Trophoblast cell (in vitro differentiated cells and primary cell): ENCODE results near the gene NTM.

Source experiments
- DNase-seq, 2 donors: peaks; one replicate each; pipeline ENCODE4 v3.0.0-alpha.2; 2016
- H2AFZ ChIP-seq: 2 replicates; pipeline ENCODE4 v1.6.1; 2013; ENCODE audit warnings: low read length, moderate library complexity, mild to moderate bottlenecking; ENCODE audit not compliant: insufficient read depth, poor library complexity
- H2AK5ac ChIP-seq: 2 replicates; pipeline ENCODE4 v1.6.1; 2013; ENCODE audit warnings: mild to moderate bottlenecking, low read length
- H2BK120ac ChIP-seq: 2 replicates; pipeline ENCODE4 v1.6.1; 2013; ENCODE audit warnings: low read length, mild to moderate bottlenecking, moderate library complexity; ENCODE audit not compliant: insufficient read depth, poor library complexity
- H2BK12ac ChIP-seq: 2 replicates; pipeline ENCODE4 v1.6.1; 2013; ENCODE audit warnings: mild to moderate bottlenecking, low read length, moderate library complexity
- H2BK5ac ChIP-seq: 2 replicates; pipeline ENCODE4 v1.6.1; 2013; ENCODE audit warnings: low read length, low read depth, moderate library complexity, mild to moderate bottlenecking; ENCODE audit not compliant: poor library complexity
- H3K14ac ChIP-seq: 2 replicates; pipeline ENCODE4 v1.6.1; 2013; ENCODE audit warnings: mild to moderate bottlenecking, low read length
- H3K18ac ChIP-seq: 2 replicates; pipeline ENCODE4 v1.6.1; 2013; ENCODE audit warnings: mild to moderate bottlenecking, low read length
- H3K23ac ChIP-seq: 2 replicates; pipeline ENCODE4 v1.6.1; 2013; ENCODE audit warnings: low read length
- H3K27ac ChIP-seq: 2 replicates; pipeline ENCODE4 v1.5.1; 2013; ENCODE audit warnings: low read depth, mild to moderate bottlenecking, inconsistent platforms, low read length, moderate library complexity
- H3K27me3 ChIP-seq: 2 replicates; pipeline ENCODE4 v1.6.1; 2013; ENCODE audit warnings: inconsistent platforms, mild to moderate bottlenecking, low read length, moderate library complexity; ENCODE audit not compliant: insufficient read depth
- H3K36me3 ChIP-seq, 2 experiments: 1 replicate in 1 of 2; 2 replicates in 1 of 2; pipeline ENCODE4 v1.6.1; 2013; ENCODE audit warnings: low read length in 2 of 2, mild to moderate bottlenecking in 2 of 2, moderate library complexity in 1 of 2; ENCODE audit not compliant: insufficient read depth in 2 of 2, control insufficient read depth in 1 of 2
- H3K4ac ChIP-seq: 2 replicates; pipeline ENCODE4 v1.6.1; 2013; ENCODE audit warnings: low read depth, mild to moderate bottlenecking, low read length, moderate library complexity
- H3K4me1 ChIP-seq, 2 experiments: 1 replicate in 1 of 2; 2 replicates in 1 of 2; pipeline ENCODE4 v1.6.1; 2013; ENCODE audit warnings: low read length in 2 of 2, mild to moderate bottlenecking in 2 of 2, moderate library complexity in 1 of 2; ENCODE audit not compliant: insufficient read depth in 2 of 2, control insufficient read depth in 1 of 2
- H3K4me2 ChIP-seq: 2 replicates; pipeline ENCODE4 v1.6.1; 2013; ENCODE audit warnings: inconsistent platforms, mild to moderate bottlenecking, low read length, moderate library complexity
- H3K4me3 ChIP-seq: 2 replicates; pipeline ENCODE4 v1.5.1; 2013; ENCODE audit warnings: mild to moderate bottlenecking, low read depth, low read length, inconsistent platforms
- H3K79me1 ChIP-seq: one replicate; pipeline ENCODE4 v1.6.1; 2013; ENCODE audit warnings: low read length
- H3K79me2 ChIP-seq: 2 replicates; pipeline ENCODE4 v1.6.1; 2013; ENCODE audit warnings: low read length, mild to moderate bottlenecking; ENCODE audit not compliant: control insufficient read depth, insufficient read depth, poor library complexity
- H3K9ac ChIP-seq: 2 replicates; pipeline ENCODE4 v1.6.1; 2013; ENCODE audit warnings: mild to moderate bottlenecking, low read length
- H3K9me3 ChIP-seq: 2 replicates; pipeline ENCODE4 v1.6.1; 2013; ENCODE audit warnings: low read depth, mild to moderate bottlenecking, control low read depth, inconsistent platforms, low read length; ENCODE audit not compliant: insufficient read depth
- H4K12ac ChIP-seq: 2 replicates; pipeline ENCODE4 v1.6.1; 2013; ENCODE audit warnings: low read depth, mild to moderate bottlenecking, low read length, moderate library complexity
- H4K8ac ChIP-seq: 2 replicates; pipeline ENCODE4 v1.6.1; 2013; ENCODE audit warnings: low read depth, mild to moderate bottlenecking, low read length, moderate library complexity
- H4K91ac ChIP-seq: one replicate; pipeline ENCODE4 v1.6.1; 2013; ENCODE audit warnings: low read depth, mild to moderate bottlenecking, low read length, moderate library complexity
- WGBS: extraction: QIAGEN DNeasy Blood & Tissue Kit; methylation state at CpG from one replicate; pipeline ENCODE4 v1.1.7; 2013; ENCODE audit warnings: missing lambda C conversion rate; ENCODE audit not compliant: insufficient read length, insufficient coverage; ENCODE audit errors: extremely low coverage; 5-methylcytosine and 5-hydroxymethylcytosine counted together

NTM gene

DNA sequence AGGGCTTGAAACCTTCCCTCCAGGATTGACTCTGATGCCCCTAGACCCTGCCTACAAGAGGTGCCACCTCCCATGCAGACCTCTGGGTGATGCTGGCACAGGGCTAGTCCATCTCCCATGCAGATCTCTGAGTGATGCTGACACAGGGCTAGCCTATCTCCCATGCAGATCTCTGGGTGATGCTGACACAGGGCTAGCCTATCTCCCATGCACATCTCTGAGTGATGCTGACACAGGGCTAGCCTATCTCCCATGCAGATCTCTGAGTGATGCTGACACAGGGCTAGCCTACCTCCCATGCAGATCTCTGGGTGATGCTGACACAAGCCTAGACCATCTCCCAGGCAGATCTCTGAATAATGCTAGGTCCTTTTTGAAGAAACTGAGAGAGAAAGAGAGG is 321.7 kb downstream of the NTM start:
- DNase-seq, result no peak

DNA sequence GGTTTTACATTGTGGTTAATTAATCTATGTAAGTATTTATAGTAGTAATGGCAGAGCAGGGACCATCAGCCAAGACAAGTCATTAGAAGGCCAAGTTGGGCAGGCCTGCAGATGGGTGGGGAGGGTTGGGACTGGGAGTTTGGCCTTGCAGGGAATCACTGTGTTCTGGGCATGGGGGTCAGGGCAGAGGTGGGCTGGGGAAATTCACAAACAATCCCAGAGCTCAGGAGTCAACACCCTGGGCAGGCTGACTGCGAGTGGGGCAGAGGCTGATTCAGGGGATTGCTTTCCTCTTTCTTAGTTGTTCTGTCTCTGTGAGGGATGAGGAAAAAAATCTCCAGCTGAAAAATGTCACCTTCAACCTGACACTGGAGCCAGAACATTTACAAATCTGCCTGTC is 322.5 kb downstream of the NTM start:
- H3K18ac ChIP-seq, result no peak overlapping the region
- no CpG with 5 or more reads among the region's 1 CpG for WGBS
- no peak overlapping the region for H2BK5ac ChIP-seq
- H3K9ac ChIP-seq, result no peak overlapping the region
- no peaks in the 10 kb centered on the region for H3K9me3 ChIP-seq
- H3K4me2 ChIP-seq, result no peak overlapping the region
- H2AK5ac ChIP-seq, result no peak overlapping the region
- H3K79me2 ChIP-seq, result no peaks in the 10 kb centered on the region
- no peak overlapping the region for H4K12ac ChIP-seq
- no peak overlapping the region for H4K8ac ChIP-seq
- no peak overlapping the region for H3K27ac ChIP-seq
- H3K36me3 ChIP-seq, result no peaks in the 10 kb centered on the region
- H2AFZ ChIP-seq, result no peak overlapping the region
- H3K79me1 ChIP-seq, result no peaks in the 10 kb centered on the region
- peaks cover 4% of the 10 kb centered on the region for H3K27me3 ChIP-seq
- no peak overlapping the region for H2BK120ac ChIP-seq
- H3K4ac ChIP-seq, result no peak overlapping the region
- no peak overlapping the region for H3K14ac ChIP-seq
- no peak overlapping the region for H3K23ac ChIP-seq
- H2BK12ac ChIP-seq, result no peak overlapping the region
- no peak overlapping the region for H3K4me3 ChIP-seq
- DNase-seq, result no peak
- H3K4me1 ChIP-seq, result peaks cover 3% of the 10 kb centered on the region in 2 experiments
- no peak overlapping the region for H4K91ac ChIP-seq

More for the DNA sequence above, 321.7 kb downstream of the NTM start:
- H2BK120ac ChIP-seq, result no peak overlapping the region
- no peak overlapping the region for H4K91ac ChIP-seq
- no peak overlapping the region for H4K12ac ChIP-seq
- H2AFZ ChIP-seq, result no peak overlapping the region
- no peak overlapping the region for H2BK12ac ChIP-seq
- H3K4me3 ChIP-seq, result no peak overlapping the region
- no peaks in the 10 kb centered on the region for H3K36me3 ChIP-seq
- H3K18ac ChIP-seq, result no peak overlapping the region
- no peaks in the 10 kb centered on the region for H3K9me3 ChIP-seq
- H3K79me1 ChIP-seq, result no peaks in the 10 kb centered on the region
- H3K4ac ChIP-seq, result no peak overlapping the region
- no peak overlapping the region for H3K9ac ChIP-seq
- H3K23ac ChIP-seq, result no peak overlapping the region
- no peak overlapping the region for H2BK5ac ChIP-seq
- H3K4me2 ChIP-seq, result no peak overlapping the region
- H3K79me2 ChIP-seq, result no peaks in the 10 kb centered on the region
- H3K27me3 ChIP-seq, result peaks cover 4% of the 10 kb centered on the region
- no peak overlapping the region for H3K14ac ChIP-seq
- H2AK5ac ChIP-seq, result no peak overlapping the region
- H3K4me1 ChIP-seq, result peaks cover 3% of the 10 kb centered on the region in 2 experiments
- no peak overlapping the region for H4K8ac ChIP-seq
- no peak overlapping the region for H3K27ac ChIP-seq

- no peaks in the 10 kb centered on the region for H3K79me1 ChIP-seq
- no peak overlapping the region for H2BK12ac ChIP-seq
- no peak overlapping the region for H3K18ac ChIP-seq
- H2AK5ac ChIP-seq, result no peak overlapping the region
- no peaks in the 10 kb centered on the region for H3K9me3 ChIP-seq
- no peak overlapping the region for H4K8ac ChIP-seq
- H3K4me3 ChIP-seq, result no peak overlapping the region
- H3K23ac ChIP-seq, result no peak overlapping the region
- H3K4me2 ChIP-seq, result no peak overlapping the region
- WGBS, result no CpG with 5 or more reads among the region's 4 CpGs
- no peak for DNase-seq
- no peak overlapping the region for H2BK120ac ChIP-seq
- no peak overlapping the region for H3K9ac ChIP-seq
- peaks cover 4% of the 10 kb centered on the region for H3K27me3 ChIP-seq
- no peaks in the 10 kb centered on the region for H3K79me2 ChIP-seq
- H3K4ac ChIP-seq, result no peak overlapping the region
- H4K12ac ChIP-seq, result no peak overlapping the region
- no peak overlapping the region for H3K27ac ChIP-seq
- H2BK5ac ChIP-seq, result no peak overlapping the region
- no peak overlapping the region for H4K91ac ChIP-seq
- H3K14ac ChIP-seq, result no peak overlapping the region
- H3K4me1 ChIP-seq, result peaks cover 0 to 3% of the 10 kb centered on the region in 2 experiments
- H3K36me3 ChIP-seq, result no peaks in the 10 kb centered on the region
- no peak overlapping the region for H2AFZ ChIP-seq
Observed at GRCh38 chr11:131693756-131694155, 323.3 kb downstream of the NTM start.

DNA sequence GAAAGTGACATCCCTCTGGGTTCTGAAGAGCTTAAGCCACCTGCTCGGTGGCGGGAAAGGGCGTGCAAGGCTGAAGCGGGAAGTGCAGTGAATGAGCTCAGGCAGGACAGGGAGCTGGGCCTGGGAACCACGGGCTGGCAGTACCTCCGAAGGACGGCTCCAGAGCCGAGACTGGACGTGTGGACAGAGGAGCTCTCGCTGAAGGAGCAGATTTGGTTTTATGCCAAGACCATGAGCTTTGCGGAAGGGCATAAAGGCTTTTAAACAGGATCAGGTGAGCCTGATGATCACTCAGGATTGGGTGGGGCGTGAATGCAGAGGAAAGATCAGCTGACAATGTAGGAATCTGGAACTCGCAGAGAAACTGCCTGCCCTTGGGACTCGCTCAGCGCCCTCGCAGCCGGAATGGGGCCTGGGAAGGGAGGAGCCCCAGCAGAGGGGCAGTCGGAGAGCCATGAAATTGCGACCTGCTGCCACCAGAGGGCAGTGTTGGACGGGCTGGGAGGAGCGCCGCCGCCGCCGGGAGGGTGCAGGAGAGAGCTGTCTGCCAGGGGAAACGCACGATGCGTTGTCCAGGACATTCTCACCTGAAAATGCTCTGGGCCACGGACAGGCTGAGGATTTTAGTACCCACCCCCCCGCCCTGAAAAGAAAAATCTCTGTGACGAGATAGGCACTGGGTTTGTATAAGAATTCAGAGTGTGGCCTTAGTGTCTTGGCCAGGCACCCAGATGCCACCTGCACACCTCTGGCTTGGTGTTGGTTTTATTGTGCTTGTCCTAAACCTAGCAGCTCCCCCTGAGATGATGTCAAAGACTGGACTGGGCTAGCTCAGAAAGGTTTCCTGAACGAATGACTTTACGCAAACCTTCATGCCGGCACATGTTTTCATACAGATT is 324.4 kb downstream of the NTM start:
- no peak overlapping the region for H3K23ac ChIP-seq
- WGBS, result no CpG with 5 or more reads among the region's 34 CpGs

More for the DNA sequence above, 324.4 kb downstream of the NTM start:
- no peaks in the 10 kb centered on the region for H3K36me3 ChIP-seq
- H4K8ac ChIP-seq, result no peak overlapping the region
- no peak overlapping the region for H2BK12ac ChIP-seq
- no peak overlapping the region for H3K18ac ChIP-seq
- no peak overlapping the region for H4K12ac ChIP-seq
- no peak overlapping the region for H3K27ac ChIP-seq
- H3K4ac ChIP-seq, result no peak overlapping the region
- DNase-seq, result peak; percentile 59 to 71
- no peaks in the 10 kb centered on the region for H3K79me2 ChIP-seq
- H3K79me1 ChIP-seq, result no peaks in the 10 kb centered on the region
- no peak overlapping the region for H3K14ac ChIP-seq
- H2AK5ac ChIP-seq, result no peak overlapping the region
- peaks cover 4% of the 10 kb centered on the region for H3K27me3 ChIP-seq
- no peak overlapping the region for H2BK120ac ChIP-seq
- H2AFZ ChIP-seq, result no peak overlapping the region
- H3K9ac ChIP-seq, result no peak overlapping the region
- peak overlapping the region; percentile 33 for H3K4me2 ChIP-seq
- H2BK5ac ChIP-seq, result no peak overlapping the region
- no peaks in the 10 kb centered on the region for H3K9me3 ChIP-seq
- H4K91ac ChIP-seq, result no peak overlapping the region
- H3K4me1 ChIP-seq, result peaks cover 0 to 3% of the 10 kb centered on the region in 2 experiments
- H3K4me3 ChIP-seq, result no peak overlapping the region
